HCT116 (cell line): ENCODE results near the gene SIGLEC12. TPM values are rescaled to one million over a fixed set of nuclear protein-coding genes. Genes with fewer than 3 reads are reported as not detected.

Experiments
- ATAC-seq: fragments of 200-7000 bp; cut with Tn5 transposase; 2 replicates; pipeline ENCODE4 v1.9.1; 2020; ENCODE audit warnings: mild to moderate bottlenecking, moderate library complexity
- BruUV-seq: library from RNA; stranded (reverse); fragments of 400-500 nt; replicated peaks from 2 replicates; lab custom pipeline; 2021; lab: Mats Ljungman, UMichigan
- CTCF ChIA-PET: fragments of 300-600 bp; sonication (Branson Sonifier 250); formaldehyde crosslinking; loops from one replicate; lab custom pipeline; 2021; ENCODE audit warnings: antibody characterized with exemption; lab: Charles Lee
- POLR2A ChIA-PET: fragments of 300-600, 350-600 bp; sonication (Branson Sonifier 250); formaldehyde crosslinking; loops from one replicate; lab custom pipeline; 2021; ENCODE audit warnings: antibody characterized with exemption; lab: Charles Lee
- RAD21 ChIA-PET, 2 experiments: fragments of 300-600 bp; sonication (Branson Sonifier 250); formaldehyde crosslinking; loops; one replicate each; lab custom pipeline; 2023; ENCODE audit warnings: low total read pairs in 2 of 2; ENCODE audit not compliant: uncharacterized antibody in 2 of 2, unreplicated experiment in 2 of 2, low non-redundant PET in 1 of 2; lab: Charles Lee
- DNase-seq: peaks from one replicate; pipeline ENCODE4 v3.0.0-alpha.2; 2010; ENCODE audit warnings: low read depth, low spot score
- H2AFZ ChIP-seq: fragments of 200-600 bp; shearing (Covaris generic), sonication (generic); 2 replicates; pipeline ENCODE4 v1.6.1; 2017; ENCODE audit warnings: low read depth, mixed run types, mixed read lengths, antibody characterized with exemption, low read length; ENCODE audit not compliant: poor library complexity, severe bottlenecking
- H3K27ac ChIP-seq: 2 replicates; pipeline ENCODE4 v1.5.1; 2012; ENCODE audit warnings: low read depth, low read length
- H3K27me3 ChIP-seq: fragments of 200-600 bp; sonication (generic); 2 replicates; pipeline ENCODE4 v1.6.1; 2016; ENCODE audit warnings: mixed run types, low read length, mixed read lengths; ENCODE audit not compliant: insufficient read depth
- H3K36me3 ChIP-seq, 2 experiments: fragments of 200-500 bp in 1 of 2; fragments of 200-600 bp in 1 of 2; sonication (Bioruptor generic) in 1 of 2; sonication (generic) in 1 of 2; 2 replicates each; pipeline versions ENCODE4 v1.5.1 to v1.6.1; 2014 to 2016; ENCODE audit warnings: low read length in 2 of 2, inconsistent platforms in 1 of 2, mixed read lengths in 1 of 2, mixed run types in 1 of 2; ENCODE audit not compliant: insufficient read depth in 2 of 2, control insufficient read depth in 1 of 2
- H3K4me1 ChIP-seq, 2 experiments: fragments of 200-600 bp in 1 of 2; sonication (generic) in 1 of 2; 2 replicates each; pipeline versions ENCODE4 v1.5.1 to v1.6.1; 2012 to 2017; ENCODE audit warnings: low read length in 2 of 2, inconsistent platforms in 1 of 2, mild to moderate bottlenecking in 1 of 2, mixed read lengths in 1 of 2, mixed run types in 1 of 2, moderate library complexity in 1 of 2; ENCODE audit not compliant: insufficient read depth in 2 of 2, control insufficient read depth in 1 of 2
- H3K4me2 ChIP-seq: fragments of 200-600 bp; sonication (generic); 2 replicates; pipeline ENCODE4 v1.6.1; 2017; ENCODE audit warnings: mixed run types, low read length, mixed read lengths
- H3K4me3 ChIP-seq, 2 experiments: fragments of 200-600 bp in 1 of 2; sonication (generic) in 1 of 2; replicated peaks in 1 of 2; 2 replicates each; pipeline ENCODE4 v1.5.1; 2011 to 2016; ENCODE audit warnings: low read length in 2 of 2, control low read depth in 1 of 2, low read depth in 1 of 2, mild to moderate bottlenecking in 1 of 2, mixed read lengths in 1 of 2, mixed run types in 1 of 2
- H3K79me2 ChIP-seq: fragments of 200-600 bp; sonication (generic); 2 replicates; pipeline ENCODE4 v1.6.1; 2017; ENCODE audit warnings: mild to moderate bottlenecking, mixed run types, low read length, moderate library complexity, mixed read lengths; ENCODE audit not compliant: insufficient read depth
- H3K9ac ChIP-seq: fragments of 200-600 bp; sonication (generic); 2 replicates; pipeline ENCODE4 v1.6.1; 2016; ENCODE audit warnings: low read length, mixed read lengths
- H3K9me2 ChIP-seq: fragments of 200-600 bp; sonication (generic), shearing (Covaris generic); 2 replicates; pipeline ENCODE4 v1.6.1; 2017; ENCODE audit warnings: mixed run types, mild to moderate bottlenecking, moderate library complexity; ENCODE audit not compliant: insufficient read depth
- H3K9me3 ChIP-seq, 2 experiments: fragments of 200-500 bp in 1 of 2; fragments of 200-600 bp in 1 of 2; sonication (Bioruptor generic) in 1 of 2; sonication (generic) in 1 of 2; 2 replicates each; pipeline ENCODE4 v1.6.1; 2014 to 2017; ENCODE audit warnings: low read length in 2 of 2, mixed read lengths in 2 of 2, inconsistent platforms in 1 of 2, low read depth in 1 of 2, mild to moderate bottlenecking in 1 of 2, mixed run types in 1 of 2, moderate library complexity in 1 of 2; ENCODE audit not compliant: control insufficient read depth in 1 of 2, insufficient read depth in 1 of 2
- H4K20me1 ChIP-seq: fragments of 200-600 bp; sonication (generic), shearing (Covaris generic); 2 replicates; pipeline ENCODE4 v1.6.1; 2017; ENCODE audit warnings: mixed run types, mild to moderate bottlenecking, moderate library complexity; ENCODE audit not compliant: insufficient read depth
- CBX3 ChIP-seq: IDR thresholded peaks from 2 replicates; pipeline ENCODE4 v1.6.1; 2012; ENCODE audit warnings: low read depth
- EGR1 ChIP-seq: IDR thresholded peaks from 2 replicates; pipeline ENCODE4 v1.6.1; 2012; ENCODE audit warnings: low read depth
- EZH2 ChIP-seq: fragments of 200-600 bp; sonication (generic); IDR thresholded peaks from 2 replicates; pipeline ENCODE4 v1.6.1; 2017; ENCODE audit warnings: antibody characterized with exemption, mixed run types
- EZH2phosphoT487 ChIP-seq: fragments of 200-600 bp; IDR thresholded peaks from 2 replicates; pipeline ENCODE4 v1.6.1; 2018; ENCODE audit warnings: antibody characterized with exemption, borderline replicate concordance
- JUND ChIP-seq: IDR thresholded peaks from 2 replicates; pipeline ENCODE4 v1.6.1; 2012
- POLR2A ChIP-seq: IDR thresholded peaks from 2 replicates; pipeline ENCODE4 v1.7.0; 2011; ENCODE audit warnings: borderline replicate concordance; ENCODE audit not compliant: insufficient read depth, insufficient read length; ENCODE audit errors: extremely low read depth
- RAD21 ChIP-seq: IDR thresholded peaks from 2 replicates; pipeline ENCODE4 v1.6.1; 2012; ENCODE audit warnings: low read depth, mild to moderate bottlenecking
- SRF ChIP-seq: IDR thresholded peaks from 2 replicates; pipeline ENCODE4 v1.6.1; 2012; ENCODE audit warnings: low read depth
- TCF7L2 ChIP-seq: IDR thresholded peaks from 2 replicates; pipeline ENCODE4 v1.7.0; 2011; ENCODE audit warnings: borderline replicate concordance, inconsistent platforms; ENCODE audit not compliant: insufficient read depth, insufficient read length; ENCODE audit errors: extremely low read depth
- YY1 ChIP-seq: IDR thresholded peaks from 2 replicates; pipeline ENCODE4 v1.6.1; 2011; ENCODE audit warnings: low read length, low read depth, moderate library complexity, mild to moderate bottlenecking; ENCODE audit not compliant: insufficient replicate concordance; ENCODE audit errors: extremely low read depth
- ZFX ChIP-seq: fragments of 450-650 bp; IDR thresholded peaks from 2 replicates; pipeline ENCODE4 v1.6.1; 2017
- ZNF274 ChIP-seq: fragments of 200-500 bp; sonication (Bioruptor generic); IDR thresholded peaks from 2 replicates; pipeline ENCODE4 v1.6.1; 2014; ENCODE audit warnings: mild to moderate bottlenecking, low read depth, low read length, inconsistent platforms
- intact Hi-C: fragments of 100-400 bp; cut with micrococcal nuclease; formaldehyde crosslinking; loops from 2 replicates; pipeline ENCODE4 v1.10.0; 2022
- total RNA-seq: library from RNA; stranded (reverse); gene quantifications from one replicate; pipeline ENCODE4 v1.2.1, GENCODE V29; 2021; ENCODE audit not compliant: unreplicated experiment
- TF ChIP-seq, protein P1 (sequence below): IDR thresholded peaks from 2 replicates; pipeline ENCODE4 v1.6.1; 2011; ENCODE audit warnings: mild to moderate bottlenecking, low read length, moderate library complexity; ENCODE audit not compliant: insufficient replicate concordance; ENCODE audit errors: extremely low read depth
- TF ChIP-seq, protein P2 (sequence below): IDR thresholded peaks from 2 replicates; pipeline ENCODE4 v1.6.1; 2012
- TF ChIP-seq, protein P3 (sequence below), 3 experiments: fragments of 200-600 bp in 1 of 3; sonication (generic) in 1 of 3; IDR thresholded peaks in 2 of 3; conservative IDR thresholded peaks in 1 of 3; 2 replicates each; pipeline ENCODE4 v1.5.1; 2012 to 2017; ENCODE audit warnings: low read depth in 2 of 3, low read length in 2 of 3, antibody characterized with exemption in 1 of 3, borderline replicate concordance in 1 of 3, control low read depth in 1 of 3, mild to moderate bottlenecking in 1 of 3, mixed read lengths in 1 of 3, mixed run types in 1 of 3, moderate library complexity in 1 of 3; ENCODE audit not compliant: insufficient read depth in 1 of 3

The SIGLEC12 gene
- total RNA-seq, 1 experiment from 2014 or later: not detected

DNA sequence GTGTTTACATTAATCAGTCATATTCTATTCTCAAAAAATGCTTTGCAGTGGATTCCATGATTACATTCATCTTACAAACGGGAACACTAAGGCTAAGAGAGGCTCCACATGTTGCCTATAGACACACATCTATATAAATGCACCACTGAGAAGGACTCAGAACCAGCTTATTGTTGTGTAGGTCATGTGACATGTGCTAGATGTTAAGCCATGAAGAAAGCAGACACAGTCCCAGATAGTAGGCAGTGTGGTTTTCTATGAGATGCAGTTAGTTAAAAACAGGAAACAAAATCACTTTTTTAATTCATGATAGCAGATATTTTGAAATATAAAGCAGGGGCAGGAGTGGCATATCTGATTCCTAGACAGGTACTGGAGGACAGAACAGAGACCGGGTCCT, 19.1 kb upstream of the SIGLEC12 start:
- Histone ChIP-seq H3K27ac (no peak overlapping the region), H3K9me2 (no peaks in the 10 kb centered on the region), H3K4me2 (no peak overlapping the region), H3K4me1 (no peaks in the 10 kb centered on the region), H4K20me1 (no peaks in the 10 kb centered on the region), H3K9ac (no peak overlapping the region), H3K36me3 (no peaks in the 10 kb centered on the region), H2AFZ (no peak overlapping the region), H3K27me3 (peaks cover 16% of the 10 kb centered on the region), H3K9me3 (no peaks in the 10 kb centered on the region; a peak in 1 of 4 replicates), H3K79me2 (no peaks in the 10 kb centered on the region), H3K4me3 (no peak overlapping the region)
- POLR2A ChIA-PET: no interaction called here
- intact Hi-C loops: no loop called here
- CTCF ChIA-PET: no interaction called here
- RAD21 ChIA-PET: no interaction called here
- BruUV-seq: no TSS peak
- TF ChIP-seq POLR2A (no peak), ZNF274 (no peak), SRF (no peak), ZFX (no peak), EGR1 (no peak), RAD21 (no peak), YY1 (no peak), EZH2 (no peak), CBX3 (no peak), TCF7L2 (no peak), EZH2phosphoT487 (no peak), JUND (no peak)
- TF ChIP-seq, protein P1, sequence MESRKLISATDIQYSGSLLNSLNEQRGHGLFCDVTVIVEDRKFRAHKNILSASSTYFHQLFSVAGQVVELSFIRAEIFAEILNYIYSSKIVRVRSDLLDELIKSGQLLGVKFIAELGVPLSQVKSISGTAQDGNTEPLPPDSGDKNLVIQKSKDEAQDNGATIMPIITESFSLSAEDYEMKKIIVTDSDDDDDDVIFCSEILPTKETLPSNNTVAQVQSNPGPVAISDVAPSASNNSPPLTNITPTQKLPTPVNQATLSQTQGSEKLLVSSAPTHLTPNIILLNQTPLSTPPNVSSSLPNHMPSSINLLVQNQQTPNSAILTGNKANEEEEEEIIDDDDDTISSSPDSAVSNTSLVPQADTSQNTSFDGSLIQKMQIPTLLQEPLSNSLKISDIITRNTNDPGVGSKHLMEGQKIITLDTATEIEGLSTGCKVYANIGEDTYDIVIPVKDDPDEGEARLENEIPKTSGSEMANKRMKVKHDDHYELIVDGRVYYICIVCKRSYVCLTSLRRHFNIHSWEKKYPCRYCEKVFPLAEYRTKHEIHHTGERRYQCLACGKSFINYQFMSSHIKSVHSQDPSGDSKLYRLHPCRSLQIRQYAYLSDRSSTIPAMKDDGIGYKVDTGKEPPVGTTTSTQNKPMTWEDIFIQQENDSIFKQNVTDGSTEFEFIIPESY: no peak
- TF ChIP-seq, protein P2, sequence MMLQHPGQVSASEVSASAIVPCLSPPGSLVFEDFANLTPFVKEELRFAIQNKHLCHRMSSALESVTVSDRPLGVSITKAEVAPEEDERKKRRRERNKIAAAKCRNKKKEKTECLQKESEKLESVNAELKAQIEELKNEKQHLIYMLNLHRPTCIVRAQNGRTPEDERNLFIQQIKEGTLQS: no peak
- TF ChIP-seq, protein P3, sequence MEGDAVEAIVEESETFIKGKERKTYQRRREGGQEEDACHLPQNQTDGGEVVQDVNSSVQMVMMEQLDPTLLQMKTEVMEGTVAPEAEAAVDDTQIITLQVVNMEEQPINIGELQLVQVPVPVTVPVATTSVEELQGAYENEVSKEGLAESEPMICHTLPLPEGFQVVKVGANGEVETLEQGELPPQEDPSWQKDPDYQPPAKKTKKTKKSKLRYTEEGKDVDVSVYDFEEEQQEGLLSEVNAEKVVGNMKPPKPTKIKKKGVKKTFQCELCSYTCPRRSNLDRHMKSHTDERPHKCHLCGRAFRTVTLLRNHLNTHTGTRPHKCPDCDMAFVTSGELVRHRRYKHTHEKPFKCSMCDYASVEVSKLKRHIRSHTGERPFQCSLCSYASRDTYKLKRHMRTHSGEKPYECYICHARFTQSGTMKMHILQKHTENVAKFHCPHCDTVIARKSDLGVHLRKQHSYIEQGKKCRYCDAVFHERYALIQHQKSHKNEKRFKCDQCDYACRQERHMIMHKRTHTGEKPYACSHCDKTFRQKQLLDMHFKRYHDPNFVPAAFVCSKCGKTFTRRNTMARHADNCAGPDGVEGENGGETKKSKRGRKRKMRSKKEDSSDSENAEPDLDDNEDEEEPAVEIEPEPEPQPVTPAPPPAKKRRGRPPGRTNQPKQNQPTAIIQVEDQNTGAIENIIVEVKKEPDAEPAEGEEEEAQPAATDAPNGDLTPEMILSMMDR (IDR thresholded peaks at IDR 0.05 in 2 of 3, conservative IDR thresholded peaks at IDR 0.05 in 1 of 3; ENCODE audit: borderline replicate concordance in 1 of 3, insufficient read depth in 1 of 3, low read depth in 2 of 3, low read length in 2 of 3): no peak
- DNase-seq (no peak), ATAC-seq (no peak)
